ENCODE results near the gene PARP16.

The PARP16 gene

DNA sequence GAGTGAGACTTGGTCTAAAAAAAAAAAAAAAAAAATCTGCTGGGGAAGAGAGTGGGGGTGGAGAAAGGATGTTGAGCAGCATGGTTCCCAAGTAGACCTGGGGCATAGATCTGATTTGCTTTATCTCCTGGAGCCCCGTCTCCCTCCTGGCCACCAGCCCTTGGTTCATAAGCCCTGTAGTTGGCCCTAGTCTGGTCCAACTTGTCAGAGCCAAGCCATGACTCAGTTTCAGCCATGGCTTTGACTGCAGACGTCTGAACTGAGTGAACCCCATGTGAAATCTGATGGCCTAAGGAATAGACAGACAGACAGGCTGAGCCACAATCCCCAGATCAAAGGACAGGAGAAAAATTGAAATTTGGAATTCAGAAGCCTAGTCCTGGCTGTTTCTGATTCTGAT is 73.4 kb downstream of the PARP16 start:
- H3K4me1 ChIP-seq (ENCODE audit: insufficient read depth, low read length) = no peaks in the 10 kb centered on the region
- TF ChIP-seq, protein P1, sequence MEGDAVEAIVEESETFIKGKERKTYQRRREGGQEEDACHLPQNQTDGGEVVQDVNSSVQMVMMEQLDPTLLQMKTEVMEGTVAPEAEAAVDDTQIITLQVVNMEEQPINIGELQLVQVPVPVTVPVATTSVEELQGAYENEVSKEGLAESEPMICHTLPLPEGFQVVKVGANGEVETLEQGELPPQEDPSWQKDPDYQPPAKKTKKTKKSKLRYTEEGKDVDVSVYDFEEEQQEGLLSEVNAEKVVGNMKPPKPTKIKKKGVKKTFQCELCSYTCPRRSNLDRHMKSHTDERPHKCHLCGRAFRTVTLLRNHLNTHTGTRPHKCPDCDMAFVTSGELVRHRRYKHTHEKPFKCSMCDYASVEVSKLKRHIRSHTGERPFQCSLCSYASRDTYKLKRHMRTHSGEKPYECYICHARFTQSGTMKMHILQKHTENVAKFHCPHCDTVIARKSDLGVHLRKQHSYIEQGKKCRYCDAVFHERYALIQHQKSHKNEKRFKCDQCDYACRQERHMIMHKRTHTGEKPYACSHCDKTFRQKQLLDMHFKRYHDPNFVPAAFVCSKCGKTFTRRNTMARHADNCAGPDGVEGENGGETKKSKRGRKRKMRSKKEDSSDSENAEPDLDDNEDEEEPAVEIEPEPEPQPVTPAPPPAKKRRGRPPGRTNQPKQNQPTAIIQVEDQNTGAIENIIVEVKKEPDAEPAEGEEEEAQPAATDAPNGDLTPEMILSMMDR (IDR thresholded peaks at IDR 0.05; ENCODE audit: borderline replicate concordance, extremely low read depth, low read length, poor library complexity, severe bottlenecking) = no peak
- no peak for TF ChIP-seq EZH2 (IDR thresholded peaks at IDR 0.05; ENCODE audit: borderline replicate concordance, low read depth, low read length, severe bottlenecking)
- H3K9me3 ChIP-seq (ENCODE audit: insufficient read depth, low read length, severe bottlenecking) = no peaks in the 10 kb centered on the region
- no peak overlapping the region for H2AFZ ChIP-seq (ENCODE audit: low read depth, low read length)
- H4K20me1 ChIP-seq (ENCODE audit: insufficient read depth, low read length) = no peaks in the 10 kb centered on the region
- H3K4me2 ChIP-seq (ENCODE audit: insufficient read depth, low read length) = no peak overlapping the region
- H3K27ac ChIP-seq (ENCODE audit: low read length) = no peak overlapping the region
- ATAC-seq (ENCODE audit: insufficient read depth, low read depth) (no peak), DNase-seq (no peak)
- no peak overlapping the region for H3K9ac ChIP-seq (ENCODE audit: low read depth, low read length)
- no peaks in the 10 kb centered on the region for H3K79me2 ChIP-seq (ENCODE audit: insufficient read depth, low read length)
- H3K4me3 ChIP-seq (ENCODE audit: low read depth in 1 of 2, low read length in 2 of 2) = no peak overlapping the region
- no peaks in the 10 kb centered on the region for H3K27me3 ChIP-seq (ENCODE audit: insufficient read depth, low read length, poor library complexity)
- no peaks in the 10 kb centered on the region for H3K36me3 ChIP-seq (ENCODE audit: insufficient read depth, low read length)

DNA sequence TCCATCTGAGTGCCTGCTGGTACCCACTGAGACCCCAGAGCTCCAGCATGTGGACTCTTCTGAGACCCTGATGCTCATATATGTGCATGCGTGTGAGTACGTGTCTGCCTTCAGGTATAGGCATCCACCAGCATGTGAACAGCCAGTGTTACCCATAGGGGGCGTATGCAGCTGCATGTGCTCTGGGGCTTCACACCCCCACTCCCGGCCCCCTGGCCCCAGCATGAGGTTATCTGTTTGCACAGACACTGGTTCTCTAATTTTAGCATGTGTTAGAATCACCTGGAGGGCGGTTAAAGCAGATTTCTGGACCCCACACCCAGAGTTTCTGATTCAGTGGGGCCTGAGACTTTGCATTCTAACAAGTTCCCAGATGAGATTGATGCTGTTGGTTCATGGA is 74.6 kb downstream of the PARP16 start:
- H3K4me3 ChIP-seq (ENCODE audit: low read depth in 1 of 2, low read length in 2 of 2) = no peak overlapping the region
- DNase-seq (peak; percentile 41), ATAC-seq (ENCODE audit: insufficient read depth, low read depth) (peak; percentile 60; the same call in 1 of the 3 replicates)
- H3K4me1 ChIP-seq (ENCODE audit: insufficient read depth, low read length) = no peaks in the 10 kb centered on the region
- no peak overlapping the region for H3K9ac ChIP-seq (ENCODE audit: low read depth, low read length)
- H3K79me2 ChIP-seq (ENCODE audit: insufficient read depth, low read length) = no peaks in the 10 kb centered on the region
- no peak for TF ChIP-seq EZH2 (IDR thresholded peaks at IDR 0.05; ENCODE audit: borderline replicate concordance, low read depth, low read length, severe bottlenecking)
- TF ChIP-seq, protein P1 (IDR thresholded peaks at IDR 0.05; ENCODE audit: borderline replicate concordance, extremely low read depth, low read length, poor library complexity, severe bottlenecking) = peak; percentile 57
- H4K20me1 ChIP-seq (ENCODE audit: insufficient read depth, low read length) = no peaks in the 10 kb centered on the region
- H2AFZ ChIP-seq (ENCODE audit: low read depth, low read length) = no peak overlapping the region
- H3K9me3 ChIP-seq (ENCODE audit: insufficient read depth, low read length, severe bottlenecking) = no peaks in the 10 kb centered on the region
- no peak overlapping the region for H3K27ac ChIP-seq (ENCODE audit: low read length)
- no peaks in the 10 kb centered on the region for H3K27me3 ChIP-seq (ENCODE audit: insufficient read depth, low read length, poor library complexity)
- no peaks in the 10 kb centered on the region for H3K36me3 ChIP-seq (ENCODE audit: insufficient read depth, low read length)
- no peak overlapping the region for H3K4me2 ChIP-seq (ENCODE audit: insufficient read depth, low read length)

DNA sequence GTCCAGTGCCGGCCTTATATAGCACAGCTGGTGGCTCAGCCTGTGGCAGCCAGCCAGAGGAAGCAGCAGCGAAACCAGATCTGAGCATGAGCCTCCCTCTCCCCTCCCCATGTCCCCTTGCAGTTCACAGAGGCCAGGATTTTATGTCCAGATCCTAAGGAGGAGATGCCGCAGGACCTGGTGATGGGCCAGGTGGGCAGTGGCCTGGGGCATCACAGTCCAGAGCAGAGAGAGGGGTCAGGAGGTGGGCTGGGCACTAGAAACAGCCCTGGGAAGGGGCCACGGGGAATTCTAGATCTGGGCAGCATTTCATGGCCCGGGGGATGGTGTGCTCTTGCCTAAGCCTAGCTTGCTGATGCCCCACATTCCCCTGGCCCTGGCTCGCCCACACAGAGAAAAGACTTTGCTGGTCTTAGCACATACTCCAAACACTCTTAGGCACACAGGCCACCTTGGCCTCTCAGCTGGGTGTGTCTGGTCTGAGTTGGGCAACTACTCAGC is 75.2 kb downstream of the PARP16 start:
- TF ChIP-seq EZH2 (IDR thresholded peaks at IDR 0.05; ENCODE audit: borderline replicate concordance, low read depth, low read length, severe bottlenecking) = no peak
- TF ChIP-seq, protein P1 (IDR thresholded peaks at IDR 0.05; ENCODE audit: borderline replicate concordance, extremely low read depth, low read length, poor library complexity, severe bottlenecking) = no peak
- ATAC-seq (ENCODE audit: insufficient read depth, low read depth) (no peak), DNase-seq (no peak)
- Histone ChIP-seq H3K4me2 (ENCODE audit: insufficient read depth, low read length) (no peak overlapping the region), H3K4me3 (ENCODE audit: low read depth in 1 of 2, low read length in 2 of 2) (no peak overlapping the region), H3K4me1 (ENCODE audit: insufficient read depth, low read length) (no peaks in the 10 kb centered on the region), H4K20me1 (ENCODE audit: insufficient read depth, low read length) (no peaks in the 10 kb centered on the region), H3K27ac (ENCODE audit: low read length) (no peak overlapping the region), H3K36me3 (ENCODE audit: insufficient read depth, low read length) (no peaks in the 10 kb centered on the region), H3K9me3 (ENCODE audit: insufficient read depth, low read length, severe bottlenecking) (no peaks in the 10 kb centered on the region), H3K9ac (ENCODE audit: low read depth, low read length) (no peak overlapping the region), H3K79me2 (ENCODE audit: insufficient read depth, low read length) (no peaks in the 10 kb centered on the region), H2AFZ (ENCODE audit: low read depth, low read length) (no peak overlapping the region), H3K27me3 (ENCODE audit: insufficient read depth, low read length, poor library complexity) (no peaks in the 10 kb centered on the region)

Measured in DND-41 (cell line).